Measurements from ENCODE around the gene BPI. TPM values are rescaled to one million over a fixed set of nuclear protein-coding genes. Genes with fewer than 3 reads are reported as not detected.

The BPI gene
- total RNA-seq, 4 donors from 2014 or later: 0.26 TPM; not detected in 3

- intact Hi-C loops (cut with DNase I): no loop called here
These were observed 42.8 kb downstream of the BPI start for GRCh38 chr20:38346741-38347140.

GRCh38 chr20:38349856-38350255, 45.9 kb downstream of the BPI start:
- Histone ChIP-seq H3K4me3 (no peak overlapping the region), H3K4me1 (peaks cover 0 to 1% (median 0%) of the 10 kb centered on the region in 3 donors), H3K27me3 (peaks cover 0 to 14% (median 0%) of the 10 kb centered on the region in 4 donors), H3K9me3 (no peaks in the 10 kb centered on the region), H3K36me3 (no peaks in the 10 kb centered on the region), H3K27ac (no peak overlapping the region)
- intact Hi-C loops (cut with DNase I): no loop called here
- DNase-seq: no peak
- 58 to 72% methylated on average over 5 of the region's 5 CpGs for WGBS, 2 donors
- no peak for TF ChIP-seq CTCF (IDR thresholded peaks at IDR 0.05)
- no peak for TF ChIP-seq POLR2A (IDR thresholded peaks at IDR 0.05)

More at GRCh38 chr20:38346741-38347140, 42.8 kb downstream of the BPI start:
- no peak for TF ChIP-seq CTCF (IDR thresholded peaks at IDR 0.05)
- no peak for TF ChIP-seq POLR2A (IDR thresholded peaks at IDR 0.05)
- Histone ChIP-seq H3K27me3 (peaks cover 0 to 14% (median 0%) of the 10 kb centered on the region in 4 donors), H3K9me3 (no peaks in the 10 kb centered on the region), H3K27ac (no peak overlapping the region), H3K36me3 (no peaks in the 10 kb centered on the region), H3K4me1 (peaks cover 0 to 4% (median 0%) of the 10 kb centered on the region in 3 donors), H3K4me3 (no peak overlapping the region)
- DNase-seq: no peak
- 73 to 80% methylated on average over 4 of the region's 4 CpGs for WGBS, 2 donors

- TF ChIP-seq CTCF (IDR thresholded peaks at IDR 0.05) (no peak), POLR2A (IDR thresholded peaks at IDR 0.05) (no peak)
- H3K4me1 ChIP-seq: peaks cover 0 to 8% (median 0%) of the 10 kb centered on the region in 3 donors
- no peaks in the 10 kb centered on the region for H3K9me3 ChIP-seq
- intact Hi-C loops (cut with DNase I): no loop called here
- WGBS, 2 donors: 60 to 64% methylated on average over 12 of the region's 15 CpGs
- H3K36me3 ChIP-seq: no peaks in the 10 kb centered on the region
- H3K27me3 ChIP-seq: peaks cover 0 to 13% (median 0%) of the 10 kb centered on the region in 4 donors
- H3K4me3 ChIP-seq: no peak overlapping the region
- H3K27ac ChIP-seq: peak overlapping the region in 1 of 4 donors; percentile 49
- DNase-seq: no peak
These were observed 47.2 kb downstream of the BPI start for GRCh38 chr20:38350879-38351775.

GRCh38 chr20:38353316-38353715, 49.4 kb downstream of the BPI start:
- WGBS, 2 donors: 41 to 46% methylated on average over 6 to 7 of the region's 7 CpGs
- Histone ChIP-seq H3K27ac (no peak overlapping the region), H3K27me3 (peaks cover 0 to 6% (median 0%) of the 10 kb centered on the region in 4 donors), H3K4me1 (peaks cover 0 to 8% (median 0%) of the 10 kb centered on the region in 3 donors), H3K4me3 (no peak overlapping the region), H3K9me3 (no peaks in the 10 kb centered on the region), H3K36me3 (no peaks in the 10 kb centered on the region)
- DNase-seq: no peak
- TF ChIP-seq CTCF (IDR thresholded peaks at IDR 0.05): no peak
- no peak for TF ChIP-seq POLR2A (IDR thresholded peaks at IDR 0.05)
- intact Hi-C loops (cut with DNase I): no loop called here

- Histone ChIP-seq H3K36me3 (no peaks in the 10 kb centered on the region), H3K4me3 (no peak overlapping the region), H3K9me3 (no peaks in the 10 kb centered on the region), H3K27me3 (peaks cover 0 to 5% (median 0%) of the 10 kb centered on the region in 4 donors), H3K27ac (no peak overlapping the region), H3K4me1 (peaks cover 0 to 8% (median 0%) of the 10 kb centered on the region in 3 donors)
- WGBS, 2 donors: no CpG with 5 or more reads among the region's 10 CpGs
- intact Hi-C loops (cut with DNase I): no loop called here
- no peak for DNase-seq
- no peak for TF ChIP-seq POLR2A (IDR thresholded peaks at IDR 0.05)
- TF ChIP-seq CTCF (IDR thresholded peaks at IDR 0.05): no peak
These were observed 50.3 kb downstream of the BPI start for GRCh38 chr20:38354227-38354626.

Measured in esophagus squamous epithelium (tissue), 5 donors.